Fibroblast of lung (primary cell): ENCODE measurements around the gene FAM234B. TPM values are rescaled to one million over a fixed set of nuclear protein-coding genes. Genes with fewer than 3 reads are reported as not detected.

Experiments
- DNase-seq, 2 donors: peaks; one replicate each; pipeline versions ENCODE4 v3.0.0 to v3.0.0-alpha.2; 2010; ENCODE audit warnings: low read depth in 2 of 2
- H2AFZ ChIP-seq: 2 replicates; pipeline ENCODE4 v1.5.1; 2012; ENCODE audit warnings: low read length, control low read depth, inconsistent platforms
- H3K27ac ChIP-seq: 2 replicates; pipeline ENCODE4 v1.5.1; 2011; ENCODE audit warnings: low read length, control low read depth; ENCODE audit not compliant: insufficient read depth
- H3K27me3 ChIP-seq: 2 replicates; pipeline ENCODE4 v1.5.1; 2011; ENCODE audit warnings: mild to moderate bottlenecking, low read length; ENCODE audit not compliant: control insufficient read depth, insufficient read depth
- H3K36me3 ChIP-seq: 2 replicates; pipeline ENCODE4 v1.5.1; 2011; ENCODE audit warnings: low read length; ENCODE audit not compliant: control insufficient read depth, insufficient read depth
- H3K4me1 ChIP-seq: 2 replicates; pipeline ENCODE4 v1.5.1; 2011; ENCODE audit warnings: low read length; ENCODE audit not compliant: control insufficient read depth, insufficient read depth; ENCODE audit errors: extremely low read depth
- H3K4me2 ChIP-seq: 2 replicates; pipeline ENCODE4 v1.5.1; 2011; ENCODE audit warnings: low read length, control low read depth; ENCODE audit not compliant: insufficient read depth; ENCODE audit errors: extremely low read depth
- H3K4me3 ChIP-seq, 4 experiments: fragments of 200-600 bp in 1 of 4; sonication (generic) in 1 of 4; replicated peaks in 1 of 4; 2 replicates each; pipeline ENCODE4 v1.5.1; 2011 to 2016; ENCODE audit warnings: low read length in 4 of 4, low read depth in 3 of 4, mild to moderate bottlenecking in 3 of 4, control low read depth in 2 of 4, inconsistent platforms in 1 of 4, mixed read lengths in 1 of 4; ENCODE audit not compliant: insufficient read depth in 1 of 4; ENCODE audit errors: control extremely low read depth in 1 of 4
- H3K79me2 ChIP-seq: 2 replicates; pipeline ENCODE4 v1.5.1; 2012; ENCODE audit warnings: mild to moderate bottlenecking, low read length, inconsistent platforms; ENCODE audit not compliant: control insufficient read depth, insufficient read depth
- H3K9ac ChIP-seq: 2 replicates; pipeline ENCODE4 v1.5.1; 2011; ENCODE audit warnings: mild to moderate bottlenecking, low read length, control low read depth; ENCODE audit not compliant: insufficient read depth
- H3K9me3 ChIP-seq: 2 replicates; pipeline ENCODE4 v1.5.1; 2012; ENCODE audit warnings: low read depth, low read length; ENCODE audit not compliant: control insufficient read depth, insufficient read depth
- H4K20me1 ChIP-seq: 2 replicates; pipeline ENCODE4 v1.5.1; 2011; ENCODE audit warnings: low read length; ENCODE audit not compliant: control insufficient read depth, insufficient read depth; ENCODE audit errors: extremely low read depth
- EZH2 ChIP-seq: IDR thresholded peaks from 2 replicates; pipeline ENCODE4 v1.5.1; 2012; ENCODE audit warnings: low read length, control low read depth, mild to moderate bottlenecking; ENCODE audit errors: missing control alignments
- polyA plus RNA-seq, 2 donors: library from polyadenylated mRNA; depleted of rRNA in 1 of 2; stranded (reverse) in 1 of 2; unstranded in 1 of 2; fragments of >200 nt; gene quantifications; 2 replicates each; pipeline ENCODE4 v1.2.1, GENCODE V29; 2011 to 2012; ENCODE audit warnings: missing spikeins in 1 of 2
- total RNA-seq: library from RNA; depleted of rRNA; stranded (reverse); fragments of >200 nt; gene quantifications from 2 replicates; pipeline ENCODE4 v1.2.1, GENCODE V29; 2014
- TF ChIP-seq, protein P1 (sequence below), 2 donors: IDR thresholded peaks in 1 of 2; conservative IDR thresholded peaks in 1 of 2; 1 replicate in 1 of 2; 2 replicates in 1 of 2; pipeline ENCODE4 v1.5.1; 2011 to 2012; ENCODE audit warnings: low read length in 2 of 2, control low read depth in 1 of 2, inconsistent platforms in 1 of 2, low read depth in 1 of 2, mild to moderate bottlenecking in 1 of 2

FAM234B gene
- total and polyA plus RNA-seq, 2 donors (not counting 1 experiment from before 2014, with no cell fraction given), result 7.3 to 10.4 TPM

DNA sequence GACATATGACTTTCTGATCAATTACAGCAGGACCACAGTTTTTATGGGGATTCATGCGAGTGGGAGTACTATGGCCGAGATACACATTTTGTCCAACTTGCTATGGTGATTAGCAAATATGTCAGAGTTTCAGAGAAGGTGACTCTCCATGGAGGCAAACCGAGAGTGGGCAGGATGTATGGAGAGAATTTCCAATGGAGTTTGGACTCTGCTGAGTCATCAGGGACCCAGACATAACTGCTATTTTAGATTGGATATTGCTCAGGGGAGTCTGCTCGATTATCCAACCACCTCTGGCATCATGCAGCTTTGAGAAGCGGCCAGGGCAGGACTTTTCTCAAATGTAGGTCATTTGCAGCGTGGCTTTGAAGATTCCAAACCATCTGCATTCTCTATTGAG lies 68.8 kb downstream of the FAM234B start:
- H3K9me3 ChIP-seq, result no peaks in the 10 kb centered on the region
- H2AFZ ChIP-seq, result no peak overlapping the region
- H4K20me1 ChIP-seq, result no peaks in the 10 kb centered on the region
- no peaks in the 10 kb centered on the region for H3K4me1 ChIP-seq
- no peaks in the 10 kb centered on the region for H3K79me2 ChIP-seq
- no peak overlapping the region for H3K4me3 ChIP-seq
- no peak overlapping the region for H3K27ac ChIP-seq
- no peak for DNase-seq
- no peaks in the 10 kb centered on the region for H3K27me3 ChIP-seq
- no peaks in the 10 kb centered on the region for H3K36me3 ChIP-seq
- TF ChIP-seq EZH2, result no peak
- TF ChIP-seq, protein P1, sequence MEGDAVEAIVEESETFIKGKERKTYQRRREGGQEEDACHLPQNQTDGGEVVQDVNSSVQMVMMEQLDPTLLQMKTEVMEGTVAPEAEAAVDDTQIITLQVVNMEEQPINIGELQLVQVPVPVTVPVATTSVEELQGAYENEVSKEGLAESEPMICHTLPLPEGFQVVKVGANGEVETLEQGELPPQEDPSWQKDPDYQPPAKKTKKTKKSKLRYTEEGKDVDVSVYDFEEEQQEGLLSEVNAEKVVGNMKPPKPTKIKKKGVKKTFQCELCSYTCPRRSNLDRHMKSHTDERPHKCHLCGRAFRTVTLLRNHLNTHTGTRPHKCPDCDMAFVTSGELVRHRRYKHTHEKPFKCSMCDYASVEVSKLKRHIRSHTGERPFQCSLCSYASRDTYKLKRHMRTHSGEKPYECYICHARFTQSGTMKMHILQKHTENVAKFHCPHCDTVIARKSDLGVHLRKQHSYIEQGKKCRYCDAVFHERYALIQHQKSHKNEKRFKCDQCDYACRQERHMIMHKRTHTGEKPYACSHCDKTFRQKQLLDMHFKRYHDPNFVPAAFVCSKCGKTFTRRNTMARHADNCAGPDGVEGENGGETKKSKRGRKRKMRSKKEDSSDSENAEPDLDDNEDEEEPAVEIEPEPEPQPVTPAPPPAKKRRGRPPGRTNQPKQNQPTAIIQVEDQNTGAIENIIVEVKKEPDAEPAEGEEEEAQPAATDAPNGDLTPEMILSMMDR (conservative IDR thresholded peaks at IDR 0.05 in 1 of 2, IDR thresholded peaks at IDR 0.05 in 1 of 2; ENCODE audit: low read depth in 1 of 2, low read length in 2 of 2), result no peak
- H3K4me2 ChIP-seq, result no peak overlapping the region
- H3K9ac ChIP-seq, result no peak overlapping the region

DNA sequence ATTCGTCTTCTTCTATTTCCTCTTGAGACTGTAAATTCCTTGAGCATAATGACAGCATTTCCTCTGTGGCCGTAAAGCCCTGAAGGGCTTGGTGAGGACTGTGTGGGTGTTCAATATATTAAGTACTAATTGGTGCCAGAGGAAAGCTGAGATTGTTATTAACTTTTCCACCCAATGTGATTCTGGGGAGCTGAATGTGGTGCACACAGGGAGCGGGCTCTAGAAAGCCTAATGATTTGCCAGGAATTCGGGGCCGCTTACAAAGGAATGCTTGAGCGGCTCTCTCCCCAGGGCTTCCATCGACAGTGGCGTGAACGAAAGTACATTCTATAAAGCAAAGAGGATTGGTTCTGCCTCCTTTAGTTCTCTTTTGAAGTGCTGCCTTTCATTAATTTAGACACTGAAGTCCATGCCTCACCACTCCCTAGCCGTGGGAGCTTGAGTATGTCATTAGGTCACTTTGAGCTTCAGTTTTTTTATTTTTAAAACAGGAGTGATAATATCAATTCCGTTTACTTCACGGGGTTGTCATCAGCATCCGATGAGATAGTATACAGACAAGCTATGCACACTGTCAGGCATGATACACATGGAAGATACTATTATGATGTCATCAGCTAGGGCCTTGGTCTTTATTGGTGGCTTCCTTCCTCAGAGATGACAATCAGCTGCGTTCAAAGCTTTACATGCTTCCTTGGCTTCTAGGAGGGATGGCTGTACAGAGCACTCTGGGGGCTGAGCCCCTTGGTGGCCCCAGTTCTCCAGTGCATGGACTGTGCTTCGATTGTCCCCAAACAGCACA lies 70.3 kb downstream of the FAM234B start:
- Histone ChIP-seq H3K36me3 (no peaks in the 10 kb centered on the region), H3K27me3 (no peaks in the 10 kb centered on the region), H4K20me1 (no peaks in the 10 kb centered on the region), H3K4me1 (peaks cover 2% of the 10 kb centered on the region), H3K79me2 (no peaks in the 10 kb centered on the region), H3K9me3 (no peaks in the 10 kb centered on the region), H3K27ac (no peak overlapping the region), H3K9ac (no peak overlapping the region), H2AFZ (no peak overlapping the region), H3K4me3 (no peak overlapping the region), H3K4me2 (no peak overlapping the region)
- DNase-seq, result peak in 1 of 2 donors; percentile 40
- TF ChIP-seq, protein P1 (conservative IDR thresholded peaks at IDR 0.05 in 1 of 2, IDR thresholded peaks at IDR 0.05 in 1 of 2; ENCODE audit: low read depth in 1 of 2, low read length in 2 of 2), result no peak
- no peak for TF ChIP-seq EZH2

DNA sequence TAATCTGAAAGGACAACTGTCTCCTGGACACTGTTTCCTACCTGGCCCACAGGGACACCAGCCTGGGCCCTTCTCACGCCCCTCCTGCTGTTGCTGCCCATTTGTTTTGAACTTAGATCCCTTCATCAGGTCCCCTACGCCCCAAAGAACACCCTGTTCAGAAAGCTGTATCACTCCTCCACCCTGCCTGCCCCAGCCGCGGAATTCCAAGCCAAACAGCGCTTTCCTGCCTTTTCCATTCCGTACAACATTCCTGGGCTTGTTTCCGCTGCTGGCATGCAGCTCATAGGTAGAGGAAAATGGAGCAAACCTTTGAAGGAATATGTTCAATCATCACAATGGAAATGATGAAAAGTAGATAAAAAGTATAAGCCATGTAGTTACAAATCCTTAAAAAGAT lies 72.1 kb downstream of the FAM234B start:
- TF ChIP-seq, protein P1 (conservative IDR thresholded peaks at IDR 0.05 in 1 of 2, IDR thresholded peaks at IDR 0.05 in 1 of 2; ENCODE audit: low read depth in 1 of 2, low read length in 2 of 2), result no peak
- TF ChIP-seq EZH2, result no peak
- no peak for DNase-seq
- H2AFZ ChIP-seq, result no peak overlapping the region
- H4K20me1 ChIP-seq, result no peaks in the 10 kb centered on the region
- no peaks in the 10 kb centered on the region for H3K27me3 ChIP-seq
- no peaks in the 10 kb centered on the region for H3K36me3 ChIP-seq
- no peak overlapping the region for H3K4me2 ChIP-seq
- no peak overlapping the region for H3K4me3 ChIP-seq
- H3K9ac ChIP-seq, result no peak overlapping the region
- H3K27ac ChIP-seq, result no peak overlapping the region
- H3K79me2 ChIP-seq, result no peaks in the 10 kb centered on the region
- H3K4me1 ChIP-seq, result peaks cover 2% of the 10 kb centered on the region
- no peaks in the 10 kb centered on the region for H3K9me3 ChIP-seq
